NCI-H446 treated with DMSO at 0.1 percent for 48 hours (cell line): ENCODE results near the gene MIA.
A peak's percentile ranks its signal among the peaks of the same experiment; 100 is the strongest.
"Not testable (repeated sequence)": the region's sequence is repeated elsewhere in the genome, so short reads cannot be mapped to it uniquely, and the experiment has no call there.

Experiments used
- DNase-seq: peaks from one replicate; lab custom pipeline; 2025; lab: John Stamatoyannopoulos, UW

Gene MIA

DNA sequence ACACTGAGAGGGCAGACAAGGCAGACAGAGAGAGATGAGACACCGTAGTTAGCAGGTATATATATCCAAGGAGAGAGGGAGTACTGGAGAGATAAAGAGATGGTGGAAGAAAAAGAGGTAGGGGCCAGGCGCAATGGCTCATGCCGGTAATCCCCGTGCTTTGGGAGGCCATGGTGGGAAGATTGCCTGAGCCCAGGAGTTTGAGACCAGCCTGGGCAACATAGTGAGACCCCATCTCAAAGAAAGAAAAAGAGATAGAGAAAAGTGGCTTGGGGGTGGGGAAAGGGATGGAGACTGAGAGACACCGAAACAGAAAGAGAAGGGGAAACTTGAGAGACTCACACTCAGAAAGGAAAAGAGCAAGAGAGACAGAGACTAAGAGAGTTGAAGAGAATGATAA, 5.3 kb downstream of the MIA start:
- no peak for DNase-seq

DNA sequence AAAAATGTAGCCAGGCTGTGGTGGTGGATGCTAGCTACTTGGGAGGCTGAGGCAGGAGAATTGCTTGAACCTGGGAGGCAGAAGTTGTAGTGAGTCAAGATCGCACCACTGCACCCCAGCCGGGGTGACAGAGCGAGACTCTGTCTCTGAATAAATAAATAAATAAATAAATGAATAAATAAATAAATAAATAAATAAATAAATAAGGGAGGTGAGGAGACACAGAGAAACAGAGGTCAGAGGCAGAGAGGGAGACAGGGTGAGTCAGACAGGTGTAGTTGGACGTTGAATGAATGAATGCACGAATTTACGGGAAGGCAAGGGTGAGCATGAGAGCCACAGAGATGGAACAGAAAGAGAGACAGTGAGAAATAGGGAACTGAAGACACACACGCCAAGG, 5.8 kb downstream of the MIA start:
- no peak for DNase-seq

GRCh38 chr19:40783711-40784110, 8.4 kb downstream of the MIA start:
- DNase-seq, result no peak

GRCh38 chr19:40784146-40784545, 8.8 kb downstream of the MIA start:
- DNase-seq, result not testable (repeated sequence)

- no peak for DNase-seq
Observed at GRCh38 chr19:40785526-40785925, 10.2 kb downstream of the MIA start.

DNA sequence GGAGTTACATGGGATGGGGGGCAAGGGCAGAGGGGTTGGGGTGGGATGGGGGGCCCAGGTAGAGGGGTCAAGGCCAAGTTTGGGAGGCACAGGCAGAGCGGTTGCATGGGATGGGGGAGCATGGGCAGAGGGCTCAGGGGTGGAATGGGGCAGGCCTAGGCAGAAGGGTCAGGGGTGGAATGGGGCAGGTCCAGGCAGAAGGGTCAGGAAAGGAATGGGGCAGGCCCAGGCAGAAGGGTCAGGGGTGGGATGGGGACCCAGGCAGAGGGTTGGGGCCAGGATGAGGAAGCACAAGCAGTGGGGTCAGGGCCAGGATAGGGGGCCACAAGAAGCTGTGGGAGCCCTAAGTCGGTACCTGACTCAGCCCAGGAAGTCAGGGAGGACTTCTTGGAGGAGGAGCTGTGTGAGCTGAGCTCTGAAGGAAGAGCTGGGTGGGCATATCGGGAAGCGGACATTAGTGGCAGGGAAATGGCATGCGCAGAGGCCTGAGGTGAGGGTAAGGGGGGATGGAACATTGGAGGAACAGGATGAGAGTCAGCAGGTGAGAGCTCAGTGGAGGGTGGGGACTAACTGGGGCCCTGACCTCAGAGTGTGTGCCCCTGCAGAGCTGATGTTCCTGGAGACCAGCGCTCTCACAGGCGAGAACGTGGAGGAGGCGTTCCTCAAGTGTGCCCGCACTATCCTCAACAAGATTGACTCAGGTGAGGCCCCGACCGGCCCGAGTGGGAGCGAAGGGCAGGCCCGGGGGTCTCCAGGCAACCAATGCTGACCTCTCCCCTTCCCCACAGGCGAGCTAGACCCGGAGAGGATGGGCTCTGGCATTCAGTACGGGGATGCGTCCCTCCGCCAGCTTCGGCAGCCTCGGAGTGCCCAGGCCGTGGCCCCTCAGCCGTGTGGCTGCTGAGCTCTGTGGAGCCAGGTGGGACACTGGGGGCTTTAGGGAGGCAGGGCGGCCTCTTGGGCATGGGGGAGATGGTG, 11.0 kb downstream of the MIA start:
- no peak for DNase-seq

GRCh38 chr19:40791349-40791748, 16.0 kb downstream of the MIA start:
- DNase-seq, result no peak

DNA sequence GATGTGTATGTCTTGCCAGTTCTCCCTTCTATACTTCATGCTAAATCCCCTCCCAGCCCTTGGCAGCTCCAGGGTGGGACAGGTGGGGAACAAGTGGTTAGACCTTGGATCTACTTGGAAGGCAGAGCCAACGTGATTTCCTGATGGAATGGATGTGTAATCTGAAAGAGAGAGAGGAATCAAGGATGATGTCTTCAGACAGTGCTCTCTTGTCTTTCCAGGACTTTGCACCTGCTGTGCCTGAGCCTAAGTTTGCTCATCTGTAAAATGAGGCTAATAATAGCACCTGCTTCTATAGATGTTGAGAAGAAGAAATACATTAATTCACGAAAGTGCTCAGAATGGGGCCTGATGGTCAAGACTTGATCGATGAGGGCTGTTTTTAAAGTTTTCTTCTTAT, 16.7 kb downstream of the MIA start:
- no peak for DNase-seq

GRCh38 chr19:40797166-40797962, 22.0 kb downstream of the MIA start:
- DNase-seq, result no peak

DNA sequence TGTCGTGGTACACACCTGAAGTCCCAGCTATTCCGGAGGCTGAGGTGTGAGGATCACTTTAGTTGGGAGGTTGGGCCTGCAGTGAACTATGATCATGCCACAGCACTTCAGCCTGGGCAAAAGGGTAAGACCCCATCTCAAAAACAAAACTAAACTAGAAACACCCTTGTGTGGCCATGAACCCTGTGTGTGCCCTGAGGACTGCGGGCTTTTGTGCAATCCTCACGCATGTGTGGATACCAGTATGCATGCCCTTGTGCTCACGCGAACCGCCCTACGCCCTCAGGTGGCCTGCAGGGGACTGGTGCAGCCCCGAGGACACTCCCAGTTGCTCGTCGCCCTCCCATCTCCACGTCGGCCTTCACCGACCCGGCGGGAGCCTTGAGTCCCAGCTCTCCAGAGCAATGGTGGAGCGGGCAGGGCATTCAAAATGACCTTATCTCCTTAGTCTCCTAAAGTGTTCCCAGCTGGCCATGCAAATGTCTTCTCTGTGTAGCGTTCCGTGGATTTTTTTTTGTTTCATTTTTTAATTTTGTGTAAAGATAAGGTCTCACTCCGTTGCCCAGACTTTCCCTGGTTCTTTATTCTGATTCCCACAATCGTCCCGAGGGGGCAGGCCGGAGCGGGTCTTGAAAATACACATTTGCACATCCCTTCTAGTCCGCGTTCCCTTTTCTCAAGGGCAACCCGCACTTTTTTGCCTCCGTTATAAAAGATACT, 22.8 kb downstream of the MIA start:
- DNase-seq, result no peak

DNA sequence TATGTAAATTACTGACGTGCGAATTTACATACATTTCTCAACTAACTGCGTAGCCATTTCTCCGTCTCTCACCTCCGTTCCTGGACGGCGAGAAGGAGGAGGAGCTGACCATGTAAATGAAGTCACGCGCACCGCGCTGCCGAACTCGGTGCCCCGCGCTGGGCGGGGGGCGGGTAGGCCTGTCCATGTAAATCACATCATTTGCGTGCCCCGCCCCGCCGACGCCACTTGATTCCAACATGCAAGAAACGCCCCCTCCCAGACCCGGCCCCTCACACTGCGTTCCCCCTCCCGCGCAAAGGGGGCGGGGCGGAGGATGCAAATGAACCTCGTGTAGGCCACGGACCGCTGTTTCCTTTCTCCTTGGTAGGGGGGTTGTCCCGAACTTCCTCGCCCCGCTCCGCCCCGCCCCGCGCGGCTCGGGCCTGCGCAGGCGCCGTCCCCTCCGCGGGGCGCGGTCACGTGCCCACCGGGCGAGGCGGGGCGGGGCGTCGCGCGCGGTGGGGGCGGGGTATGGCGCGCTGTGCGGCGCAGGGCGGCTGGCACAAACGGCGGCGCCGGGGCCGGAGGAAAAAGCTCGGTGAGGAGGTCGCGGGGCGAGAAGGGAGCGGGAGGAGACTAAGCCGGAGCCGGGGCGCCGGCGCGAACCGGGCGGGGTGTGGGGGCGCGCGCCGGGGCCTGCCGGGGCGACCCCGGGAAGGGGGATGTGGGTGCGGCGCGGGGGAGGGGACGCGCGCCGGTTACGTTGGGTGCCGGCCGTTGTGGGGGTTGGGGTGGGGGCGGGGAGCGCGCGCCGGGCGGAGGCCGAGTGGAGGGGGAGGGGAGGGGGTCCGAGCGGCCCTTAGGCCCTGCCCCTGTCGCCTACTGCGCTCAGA, 23.6 kb downstream of the MIA start, which contains the start of gene EGLN2:
EGLN2 (plus strand) TSS at position 509 of the 875 bp plus-strand sequence. CDS start 1,382 bp downstream, outside the sequence.
- DNase-seq, result peak; percentile 99

GRCh38 chr19:40799558-40800338, 24.4 kb downstream of the MIA start:
- no peak for DNase-seq

- DNase-seq, result no peak
Observed at GRCh38 chr19:40800339-40800996, 25.1 kb downstream of the MIA start.

- no peak for DNase-seq
Observed at GRCh38 chr19:40800997-40801377, 25.7 kb downstream of the MIA start.

GRCh38 chr19:40801426-40802299, 26.3 kb downstream of the MIA start:
- DNase-seq, result no peak

- no peak for DNase-seq
Observed at GRCh38 chr19:40802300-40803169, 27.2 kb downstream of the MIA start.

GRCh38 chr19:40803170-40803856, 28.0 kb downstream of the MIA start:
- DNase-seq, result no peak
